ENCODE measurements around the gene ZNF774.

The ZNF774 gene

DNA sequence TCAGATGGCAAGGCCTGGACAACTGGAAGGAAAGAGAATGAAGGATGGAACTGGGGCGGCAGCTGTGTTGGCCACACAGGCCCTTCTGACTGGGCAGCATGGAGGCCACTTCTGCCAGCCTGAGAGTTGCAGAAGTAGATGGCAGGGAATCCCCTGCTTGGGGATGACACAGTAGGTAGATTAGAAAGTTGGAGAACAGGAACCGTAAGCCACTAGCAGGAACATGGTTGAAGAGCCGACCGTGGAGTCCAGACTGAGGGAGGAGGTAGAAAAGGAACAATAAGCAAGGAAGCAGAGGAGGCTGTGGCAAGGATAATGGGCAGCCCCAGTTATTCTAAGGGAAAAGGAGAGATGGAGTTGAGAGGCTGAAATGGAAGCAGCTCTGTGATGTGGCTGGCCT lies 26.4 kb upstream of the ZNF774 start:
- ChIA-PET POLR2A (no interaction called here), CTCF (interaction anchor here (1.1 to 4.1 kb wide), 6 partner anchors 11 to 631 kb away, joined by 4 to 14 read pairs (median 5); no protein-coding TSS in a partner anchor)
- no peak for TF ChIP-seq CTCF (IDR thresholded peaks at IDR 0.05; ENCODE audit: control extremely low read depth, extremely low read depth, low read depth, missing control alignments)
- no peak for DNase-seq (ENCODE audit: extremely low spot score)

DNA sequence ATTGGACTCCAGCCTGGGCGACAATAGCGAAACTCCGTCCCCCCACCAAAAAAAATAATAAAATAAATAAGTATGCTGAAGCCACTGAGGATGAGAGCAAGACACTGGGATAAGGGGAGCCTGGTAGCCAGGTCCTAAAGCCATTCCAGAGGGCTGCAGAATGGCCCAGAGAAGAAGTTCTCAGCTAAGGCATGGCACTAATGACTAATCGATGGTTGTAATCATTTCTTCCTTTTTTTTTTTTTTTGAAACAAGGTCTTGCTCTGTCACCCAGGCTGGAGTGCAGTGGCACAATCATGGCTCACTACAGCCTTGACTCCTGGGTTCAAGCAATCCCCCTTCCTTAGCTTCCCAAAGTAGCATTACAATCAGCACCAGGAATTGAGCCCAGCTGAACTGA lies 25.6 kb upstream of the ZNF774 start:
- ChIA-PET POLR2A (no interaction called here), CTCF (interaction anchor here (0.9 to 4.1 kb wide), 5 partner anchors 18 to 559 kb away, joined by 3 to 14 read pairs (median 5); no protein-coding TSS in a partner anchor)
- no peak for TF ChIP-seq CTCF (IDR thresholded peaks at IDR 0.05; ENCODE audit: control extremely low read depth, extremely low read depth, low read depth, missing control alignments)
- DNase-seq (ENCODE audit: extremely low spot score): no peak

DNA sequence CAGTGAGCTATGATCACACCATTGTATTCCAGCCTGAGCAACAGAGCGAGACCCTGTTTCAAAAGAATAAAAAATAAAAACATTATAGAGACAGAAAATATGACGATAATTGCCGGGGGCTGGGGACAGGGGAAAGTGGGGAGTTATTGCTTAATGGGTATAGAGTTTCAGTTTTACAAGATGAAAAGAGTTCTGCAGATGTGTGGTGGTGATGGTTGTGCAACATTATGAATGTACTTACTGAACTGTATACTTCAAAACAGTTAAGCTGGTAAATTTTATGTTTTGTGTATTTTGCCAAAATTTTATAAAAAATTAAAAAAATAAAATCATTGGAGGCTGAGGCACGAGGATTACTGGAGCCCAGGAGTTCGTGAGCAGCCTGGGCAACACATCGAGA lies 24.8 kb upstream of the ZNF774 start:
- no peak for TF ChIP-seq CTCF (IDR thresholded peaks at IDR 0.05; ENCODE audit: control extremely low read depth, extremely low read depth, low read depth, missing control alignments)
- ChIA-PET CTCF (interaction anchor here (1.0 to 4.1 kb wide), 4 partner anchors 17 to 155 kb away, joined by 3 to 14 read pairs (median 6); no protein-coding TSS in a partner anchor), POLR2A (no interaction called here)
- no peak for DNase-seq (ENCODE audit: extremely low spot score)

GRCh38 chr15:90334304-90334731 lies 17.8 kb upstream of the ZNF774 start:
- ChIA-PET CTCF (interaction anchor here (6.1 kb wide), 1 partner anchor 15 kb away, joined by 47 read pairs; no protein-coding TSS in a partner anchor), POLR2A (no interaction called here)
- no peak for DNase-seq (ENCODE audit: extremely low spot score)
- TF ChIP-seq CTCF (IDR thresholded peaks at IDR 0.05; ENCODE audit: control extremely low read depth, extremely low read depth, low read depth, missing control alignments): no peak

DNA sequence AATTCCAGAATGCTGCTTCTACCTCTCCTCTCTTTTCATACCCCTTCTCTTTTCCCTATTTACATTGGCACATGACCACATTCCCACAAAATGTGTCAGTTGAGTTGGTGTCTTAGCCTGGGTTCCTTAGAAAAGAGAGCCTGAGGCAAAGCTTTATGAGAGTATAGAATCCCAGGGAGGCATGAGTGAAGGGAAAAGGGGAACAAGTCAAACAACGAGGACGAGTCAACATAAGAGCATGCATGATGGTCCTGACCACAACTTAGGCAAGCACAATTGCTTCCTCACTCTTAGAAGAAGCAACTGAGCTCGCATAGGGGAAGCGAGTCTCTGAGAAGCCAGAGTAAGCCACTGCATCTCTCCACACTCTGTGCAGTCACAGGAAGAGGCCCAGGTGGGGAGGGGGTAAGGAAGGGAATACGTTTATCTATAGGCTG lies 15.4 kb upstream of the ZNF774 start:
- no peak for DNase-seq (ENCODE audit: extremely low spot score)
- POLR2A ChIA-PET: no interaction called here
- CTCF ChIA-PET: interaction anchor here (0.7 to 2.7 kb wide), 8 partner anchors 9 to 620 kb away, joined by 3 to 22 read pairs (median 5); no protein-coding TSS in a partner anchor
- TF ChIP-seq CTCF (IDR thresholded peaks at IDR 0.05; ENCODE audit: control extremely low read depth, extremely low read depth, low read depth, missing control alignments): no peak

GRCh38 chr15:90337256-90337655 lies 14.8 kb upstream of the ZNF774 start:
- CTCF ChIA-PET: interaction anchor here (1.0 to 2.7 kb wide), 5 partner anchors 8 to 145 kb away, joined by 3 to 22 read pairs (median 5); no protein-coding TSS in a partner anchor
- POLR2A ChIA-PET: no interaction called here
- DNase-seq (ENCODE audit: extremely low spot score): no peak
- TF ChIP-seq CTCF (IDR thresholded peaks at IDR 0.05; ENCODE audit: control extremely low read depth, extremely low read depth, low read depth, missing control alignments): no peak
